HEK293 (cell line): Measurements from ENCODE around the gene CCDC9.

Source experiments
- GLI4 ChIP-seq: fragments of 450-650 bp; formaldehyde crosslinking; IDR thresholded peaks from 2 replicates; pipeline ENCODE4 v1.5.1; 2016; ENCODE audit warnings: missing biosample characterization, missing genetic modification characterization
- GLIS2 ChIP-seq: fragments of 450-650 bp; formaldehyde crosslinking; IDR thresholded peaks from 2 replicates; pipeline ENCODE4 v1.5.1; 2016; ENCODE audit warnings: missing biosample characterization, missing genetic modification characterization
- HOXA7 ChIP-seq: sonication (generic); formaldehyde crosslinking; IDR thresholded peaks from 2 replicates; pipeline ENCODE4 v1.8.1; 2022; ENCODE audit warnings: missing genetic modification reagents, borderline replicate concordance
- IKZF3 ChIP-seq: fragments of 450-650 bp; IDR thresholded peaks from 2 replicates; pipeline ENCODE4 v1.5.0; 2018; ENCODE audit warnings: missing biosample characterization, mild to moderate bottlenecking, missing genetic modification characterization, moderate library complexity
- KLF16 ChIP-seq: fragments of 450-650 bp; formaldehyde crosslinking; IDR thresholded peaks from 2 replicates; pipeline ENCODE4 v1.5.1; 2017; ENCODE audit warnings: missing biosample characterization, missing genetic modification characterization
- MYNN ChIP-seq: fragments of 450-650 bp; formaldehyde crosslinking; IDR thresholded peaks from 2 replicates; pipeline ENCODE4 v1.5.1; 2016; ENCODE audit warnings: missing biosample characterization, missing genetic modification characterization, borderline replicate concordance
- OSR2 ChIP-seq: fragments of 450-650 bp; formaldehyde crosslinking; IDR thresholded peaks from 2 replicates; pipeline ENCODE4 v1.5.1; 2016; ENCODE audit warnings: missing biosample characterization, missing genetic modification characterization
- PRDM4 ChIP-seq: fragments of 450-650 bp; formaldehyde crosslinking; IDR thresholded peaks from 2 replicates; pipeline ENCODE4 v1.5.1; 2017; ENCODE audit warnings: missing biosample characterization, missing genetic modification characterization
- WT1 ChIP-seq: fragments of 450-650 bp; formaldehyde crosslinking; IDR thresholded peaks from 2 replicates; pipeline ENCODE4 v1.5.1; 2016; ENCODE audit warnings: missing biosample characterization, missing genetic modification characterization
- ZBTB17 ChIP-seq: fragments of 450-650 bp; formaldehyde crosslinking; IDR thresholded peaks from 2 replicates; pipeline ENCODE4 v1.5.1; 2016; ENCODE audit warnings: missing biosample characterization, missing genetic modification characterization
- ZNF155 ChIP-seq: fragments of 450-650 bp; formaldehyde crosslinking; IDR thresholded peaks from 2 replicates; pipeline ENCODE4 v1.5.1; 2016; ENCODE audit warnings: missing biosample characterization, missing genetic modification characterization
- ZNF174 ChIP-seq: fragments of 450-650 bp; formaldehyde crosslinking; IDR thresholded peaks from 2 replicates; pipeline ENCODE4 v1.5.0; 2017; ENCODE audit warnings: missing biosample characterization, mild to moderate bottlenecking, missing genetic modification characterization
- ZNF24 ChIP-seq: fragments of 450-650 bp; formaldehyde crosslinking; IDR thresholded peaks from 2 replicates; pipeline ENCODE4 v1.5.1; 2016; ENCODE audit warnings: missing biosample characterization, missing genetic modification characterization
- ZNF324 ChIP-seq: fragments of 450-650 bp; formaldehyde crosslinking; IDR thresholded peaks from 2 replicates; pipeline ENCODE4 v1.5.1; 2016; ENCODE audit warnings: missing biosample characterization, missing genetic modification characterization
- ZNF350 ChIP-seq: fragments of 450-650 bp; formaldehyde crosslinking; IDR thresholded peaks from 2 replicates; pipeline ENCODE4 v1.5.0; 2017; ENCODE audit warnings: missing biosample characterization, mild to moderate bottlenecking, missing genetic modification characterization
- ZNF48 ChIP-seq: fragments of 450-650 bp; formaldehyde crosslinking; IDR thresholded peaks from 2 replicates; pipeline ENCODE4 v1.5.1; 2016; ENCODE audit warnings: missing biosample characterization, missing genetic modification characterization
- ZNF558 ChIP-seq: fragments of 450-650 bp; formaldehyde crosslinking; IDR thresholded peaks from 2 replicates; pipeline ENCODE4 v1.5.1; 2016; ENCODE audit warnings: missing biosample characterization, missing genetic modification characterization
- ZNF626 ChIP-seq: fragments of 450-650 bp; sonication (Bioruptor Pico); formaldehyde crosslinking; IDR thresholded peaks from 2 replicates; pipeline ENCODE4 v1.5.1; 2018; ENCODE audit warnings: missing biosample characterization, missing genetic modification characterization, inconsistent platforms
- ZNF660 ChIP-seq: fragments of 450-650 bp; IDR thresholded peaks from 2 replicates; pipeline ENCODE4 v1.5.1; 2018; ENCODE audit warnings: missing biosample characterization, mild to moderate bottlenecking, missing genetic modification characterization
- ZNF785 ChIP-seq: fragments of 450-650 bp; formaldehyde crosslinking; IDR thresholded peaks from 2 replicates; pipeline ENCODE4 v1.5.1; 2016; ENCODE audit warnings: missing biosample characterization, missing genetic modification characterization
- ZSCAN30 ChIP-seq: fragments of 450-650 bp; IDR thresholded peaks from 2 replicates; pipeline ENCODE4 v1.5.1; 2018; ENCODE audit warnings: missing biosample characterization, mild to moderate bottlenecking, missing genetic modification characterization, moderate library complexity
- TF ChIP-seq, protein P1 (sequence below): fragments of 450-650 bp; formaldehyde crosslinking; IDR thresholded peaks from 2 replicates; pipeline ENCODE4 v1.5.1; 2017; ENCODE audit warnings: missing biosample characterization, missing genetic modification characterization
- TF ChIP-seq, protein P2 (sequence below): fragments of 450-650 bp; formaldehyde crosslinking; IDR thresholded peaks from 2 replicates; pipeline ENCODE4 v1.5.1; 2016; ENCODE audit warnings: missing biosample characterization, missing genetic modification characterization
- TF ChIP-seq, protein P3 (sequence below): fragments of 450-650 bp; formaldehyde crosslinking; IDR thresholded peaks from 2 replicates; pipeline ENCODE4 v1.5.1; 2017; ENCODE audit warnings: missing biosample characterization, missing genetic modification characterization

Gene CCDC9

DNA sequence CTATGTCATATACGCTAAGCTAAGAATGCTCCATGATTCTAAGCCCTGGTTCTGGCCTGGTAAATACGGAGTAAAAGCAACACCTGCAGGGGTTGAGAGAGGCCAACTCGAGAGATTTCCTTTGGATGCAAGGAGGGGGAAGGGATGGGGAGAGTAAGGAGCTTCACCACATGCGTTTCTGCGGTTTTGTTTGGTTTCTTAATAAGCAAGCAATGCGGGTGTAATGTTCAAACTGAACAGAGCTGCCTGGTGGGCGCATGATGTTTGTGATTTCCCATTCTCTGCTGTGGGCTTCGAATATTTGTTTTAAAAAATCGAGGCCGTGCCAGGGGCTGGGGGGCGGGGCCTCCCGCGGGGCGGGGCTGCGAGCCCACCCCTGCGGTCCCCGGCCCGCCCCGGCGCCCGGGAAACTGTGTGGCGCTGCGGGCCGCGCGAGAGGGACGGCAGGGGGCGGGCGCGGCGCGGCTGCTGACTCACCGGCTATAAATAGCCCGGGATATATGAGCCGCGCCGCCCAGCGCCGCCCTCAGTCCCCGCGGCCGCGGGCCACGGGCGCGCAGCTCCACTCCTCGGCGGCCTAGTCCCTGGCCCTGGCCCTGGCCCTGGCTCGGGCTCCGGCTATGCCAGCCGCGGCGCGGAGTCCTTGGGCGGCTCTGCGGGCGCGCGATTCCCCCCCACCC is 30.4 kb upstream of the CCDC9 start (continued):
- no peak for TF ChIP-seq PRDM4 (tag by site-specific recombination)
- TF ChIP-seq ZNF174: no peak
- no peak for TF ChIP-seq OSR2 (tag by site-specific recombination)
- TF ChIP-seq ZNF350 (tag by site-specific recombination): no peak
- peak; percentile 94 for TF ChIP-seq ZNF660
- no peak for TF ChIP-seq HOXA7 (CRISPR knock-in tag)
- peak; percentile 98 for TF ChIP-seq ZSCAN30 (tag by site-specific recombination)
- TF ChIP-seq, protein P1, sequence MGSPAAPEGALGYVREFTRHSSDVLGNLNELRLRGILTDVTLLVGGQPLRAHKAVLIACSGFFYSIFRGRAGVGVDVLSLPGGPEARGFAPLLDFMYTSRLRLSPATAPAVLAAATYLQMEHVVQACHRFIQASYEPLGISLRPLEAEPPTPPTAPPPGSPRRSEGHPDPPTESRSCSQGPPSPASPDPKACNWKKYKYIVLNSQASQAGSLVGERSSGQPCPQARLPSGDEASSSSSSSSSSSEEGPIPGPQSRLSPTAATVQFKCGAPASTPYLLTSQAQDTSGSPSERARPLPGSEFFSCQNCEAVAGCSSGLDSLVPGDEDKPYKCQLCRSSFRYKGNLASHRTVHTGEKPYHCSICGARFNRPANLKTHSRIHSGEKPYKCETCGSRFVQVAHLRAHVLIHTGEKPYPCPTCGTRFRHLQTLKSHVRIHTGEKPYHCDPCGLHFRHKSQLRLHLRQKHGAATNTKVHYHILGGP (tag by site-specific recombination): no peak
- TF ChIP-seq MYNN (tag by site-specific recombination): no peak
- TF ChIP-seq ZNF24: no peak
- TF ChIP-seq, protein P2, sequence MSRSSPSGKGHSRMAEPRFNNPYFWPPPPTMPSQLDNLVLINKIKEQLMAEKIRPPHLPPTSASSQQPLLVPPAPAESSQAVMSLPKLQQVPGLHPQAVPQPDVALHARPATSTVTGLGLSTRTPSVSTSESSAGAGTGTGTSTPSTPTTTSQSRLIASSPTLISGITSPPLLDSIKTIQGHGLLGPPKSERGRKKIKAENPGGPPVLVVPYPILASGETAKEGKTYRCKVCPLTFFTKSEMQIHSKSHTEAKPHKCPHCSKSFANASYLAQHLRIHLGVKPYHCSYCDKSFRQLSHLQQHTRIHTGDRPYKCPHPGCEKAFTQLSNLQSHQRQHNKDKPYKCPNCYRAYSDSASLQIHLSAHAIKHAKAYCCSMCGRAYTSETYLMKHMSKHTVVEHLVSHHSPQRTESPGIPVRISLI (tag by site-specific recombination): no peak
- no peak for TF ChIP-seq ZNF558 (tag by site-specific recombination)
- no peak for TF ChIP-seq ZNF785
- TF ChIP-seq ZNF155: no peak
- no peak for TF ChIP-seq GLIS2 (tag by site-specific recombination)
- TF ChIP-seq, protein P3, sequence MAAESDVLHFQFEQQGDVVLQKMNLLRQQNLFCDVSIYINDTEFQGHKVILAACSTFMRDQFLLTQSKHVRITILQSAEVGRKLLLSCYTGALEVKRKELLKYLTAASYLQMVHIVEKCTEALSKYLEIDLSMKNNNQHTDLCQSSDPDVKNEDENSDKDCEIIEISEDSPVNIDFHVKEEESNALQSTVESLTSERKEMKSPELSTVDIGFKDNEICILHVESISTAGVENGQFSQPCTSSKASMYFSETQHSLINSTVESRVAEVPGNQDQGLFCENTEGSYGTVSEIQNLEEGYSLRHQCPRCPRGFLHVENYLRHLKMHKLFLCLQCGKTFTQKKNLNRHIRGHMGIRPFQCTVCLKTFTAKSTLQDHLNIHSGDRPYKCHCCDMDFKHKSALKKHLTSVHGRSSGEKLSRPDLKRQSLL (tag by site-specific recombination): peak; percentile 41; the same call in 1 of the 2 replicates
- 0 out of 2 replicates have a peak, but pooled peaks have one; percentile 27 for TF ChIP-seq GLI4 (tag by site-specific recombination)
- no peak for TF ChIP-seq ZNF626 (tag by site-specific recombination)
- no peak for TF ChIP-seq ZNF48 (tag by site-specific recombination)
- TF ChIP-seq ZBTB17 (tag by site-specific recombination): no peak
- no peak for TF ChIP-seq WT1 (tag by site-specific recombination)
- no peak for TF ChIP-seq KLF16 (tag by site-specific recombination)
- peak; percentile 27 for TF ChIP-seq IKZF3 (tag by site-specific recombination)
- TF ChIP-seq ZNF324: no peak
